HG03139 (cell line): Measurements from ENCODE around the gene GPR87.

Source experiments
- ATAC-seq: cut with Tn5 transposase; IDR thresholded peaks from one replicate; pipeline ENCODE4 v1.9.1; 2021; ENCODE audit not compliant: unreplicated experiment

The GPR87 gene

DNA sequence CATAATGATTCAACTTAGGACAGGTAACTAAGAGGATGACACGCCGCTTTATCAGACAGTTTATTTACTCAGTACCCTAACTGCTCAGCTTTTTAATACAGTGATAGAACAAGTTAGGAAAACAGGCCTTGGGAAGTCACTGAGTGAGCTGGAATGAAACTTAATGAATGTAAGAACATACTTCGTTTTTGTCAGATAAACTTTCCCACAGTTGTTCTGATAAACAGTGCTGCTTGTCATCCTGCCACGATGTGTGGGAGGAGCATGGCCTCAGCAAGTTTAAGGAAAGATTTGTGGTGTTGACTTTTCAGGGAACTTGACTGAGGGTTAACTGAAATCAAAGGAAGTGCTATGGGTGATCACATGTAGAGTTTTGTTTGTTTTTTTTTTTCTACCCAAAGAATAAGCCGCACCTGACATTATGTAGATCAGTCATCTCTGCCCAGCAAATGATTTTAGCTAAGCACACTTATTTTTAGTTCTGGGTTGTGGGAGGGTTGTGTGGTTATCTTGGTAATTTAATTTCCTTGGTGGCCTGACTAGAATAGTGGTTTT, 32.6 kb downstream of the GPR87 start:
- ATAC-seq = no peak

DNA sequence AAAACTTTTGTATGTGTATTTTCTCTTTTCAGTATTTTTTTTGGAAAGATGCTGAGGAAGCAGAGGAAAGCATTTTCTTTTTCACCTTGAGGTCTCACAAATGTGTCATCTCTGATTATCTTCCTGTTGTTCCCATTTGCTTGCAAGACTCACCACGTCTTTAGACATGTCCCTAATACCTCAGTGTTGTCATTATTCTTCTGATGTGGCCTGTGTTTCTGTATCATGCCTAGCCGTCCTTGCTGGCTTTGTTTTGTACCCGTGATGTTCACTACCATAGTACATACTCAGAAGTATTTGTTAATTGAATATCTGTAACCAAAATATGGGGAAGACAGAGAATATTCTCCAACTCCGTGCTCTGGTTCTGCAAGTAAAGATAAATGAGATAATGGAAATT, 33.2 kb downstream of the GPR87 start:
- ATAC-seq = no peak

DNA sequence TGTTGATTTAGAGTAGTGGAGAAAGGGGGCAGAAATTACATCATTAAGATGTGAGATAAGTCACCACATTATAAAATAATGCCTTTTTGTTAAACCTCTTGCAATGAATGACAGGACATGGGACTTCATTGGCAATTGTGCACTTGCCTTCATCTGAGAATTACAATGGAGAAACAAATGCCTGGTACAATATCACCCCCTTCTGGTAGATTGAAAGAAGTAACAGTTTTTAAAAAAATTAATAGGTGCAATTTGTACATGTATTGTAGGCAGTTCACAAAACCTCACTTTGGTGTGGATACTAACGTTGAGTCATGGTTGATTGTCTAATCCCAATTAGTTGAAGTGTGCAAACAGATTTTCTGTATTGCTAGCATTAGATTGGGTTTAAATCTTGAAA, 33.7 kb downstream of the GPR87 start:
- ATAC-seq = no peak

DNA sequence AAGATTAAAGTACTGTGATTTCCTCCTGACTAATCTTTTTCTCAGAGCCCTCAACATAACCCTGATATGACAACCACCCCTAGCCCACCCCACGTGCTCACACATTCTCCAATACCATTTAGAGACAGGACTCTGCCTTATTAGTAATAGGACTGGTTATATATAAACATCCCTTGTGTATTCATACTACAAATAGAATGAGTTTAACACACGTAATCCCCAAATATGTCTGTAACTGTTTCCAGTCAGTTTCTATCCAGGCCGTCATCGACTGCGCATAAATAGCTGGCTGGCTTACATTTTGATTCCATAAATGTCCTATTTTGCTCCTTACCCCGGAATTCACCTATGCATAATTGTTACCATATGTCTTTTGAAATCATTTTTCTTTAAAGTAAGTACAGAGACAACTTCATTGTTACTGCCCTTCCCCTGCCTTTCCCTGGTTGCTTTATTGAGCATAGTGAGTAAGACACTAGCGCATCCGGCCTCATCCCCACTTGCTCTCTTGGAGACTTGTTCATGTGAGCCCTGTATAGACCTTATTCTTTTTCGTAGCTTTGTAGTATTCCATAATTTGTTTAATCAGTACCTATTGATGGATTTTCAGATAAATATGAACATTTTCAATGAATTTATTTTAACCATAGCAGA, 34.8 kb downstream of the GPR87 start:
- ATAC-seq = no peak

DNA sequence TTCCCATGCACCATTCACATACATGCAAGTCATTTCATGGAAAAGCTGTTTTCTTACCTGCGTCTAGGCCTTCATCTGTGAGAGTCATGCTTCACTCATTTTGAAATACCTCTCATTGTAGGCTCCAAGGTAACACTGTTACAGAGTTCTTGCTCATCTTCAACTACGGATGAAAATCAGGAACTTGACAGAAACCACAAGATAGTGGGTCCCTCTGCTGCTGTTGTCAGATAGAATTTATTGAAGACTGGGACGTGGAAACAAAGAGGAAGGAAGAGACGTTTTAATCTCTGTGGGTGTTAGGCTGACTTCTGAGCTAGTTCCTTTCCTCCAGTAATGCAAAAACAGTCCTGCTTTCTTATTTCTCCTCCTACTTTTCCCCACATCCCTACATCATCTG, 38.4 kb downstream of the GPR87 start, which contains the start of gene P2RY14:
Gene P2RY14, minus strand, starts transcription at position 313 of the 400 bp plus-strand sequence. CDS start 64,226 bp downstream, outside the sequence.
- ATAC-seq = no peak

DNA sequence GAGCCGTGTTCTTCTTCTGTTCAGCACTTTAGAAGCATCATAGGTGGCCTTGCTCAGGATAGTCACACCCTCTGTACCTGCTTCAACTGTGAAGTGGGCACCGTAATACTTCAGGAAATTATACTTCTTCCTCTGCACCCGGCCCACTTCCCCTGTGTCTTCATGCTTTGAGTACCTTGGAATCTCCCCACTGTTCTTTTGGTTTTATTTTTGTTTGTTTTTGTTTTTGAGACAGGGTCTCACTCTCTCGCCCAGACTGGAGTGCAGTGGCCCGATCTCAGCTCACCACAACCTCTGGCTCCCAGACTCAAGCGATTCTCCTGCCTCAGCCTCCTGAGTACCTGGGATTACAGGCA, 40.0 kb downstream of the GPR87 start:
- no peak for ATAC-seq

DNA sequence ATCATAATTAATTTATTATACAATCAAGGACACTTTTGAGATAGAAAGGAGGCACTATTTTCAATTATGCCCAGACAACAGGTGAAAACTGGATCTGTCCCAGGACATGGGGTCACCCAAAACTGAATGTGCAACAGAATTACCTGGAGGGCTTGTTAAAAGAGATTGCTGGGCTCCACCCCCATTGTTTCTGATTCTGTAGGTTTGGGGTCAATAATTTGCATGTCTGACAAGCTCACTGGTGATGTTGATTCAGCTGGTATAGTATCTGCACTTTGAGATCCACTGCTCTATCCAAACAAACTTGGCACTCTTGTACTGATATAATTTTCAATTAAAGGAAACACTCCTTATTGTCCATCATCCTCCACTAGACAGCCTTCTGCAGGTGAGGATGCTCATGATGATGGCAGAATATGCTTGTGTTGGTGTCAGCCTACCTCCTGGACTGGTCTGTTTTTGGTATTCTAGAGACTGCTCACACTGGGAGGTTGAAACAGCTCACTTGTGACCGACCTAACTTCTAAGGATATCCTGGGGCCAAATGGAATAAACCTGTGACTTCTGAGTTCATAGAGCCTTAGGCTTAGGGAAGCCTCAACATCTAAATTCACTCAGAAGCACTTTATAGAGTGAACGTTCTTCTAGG, 40.5 kb downstream of the GPR87 start:
- no peak for ATAC-seq

DNA sequence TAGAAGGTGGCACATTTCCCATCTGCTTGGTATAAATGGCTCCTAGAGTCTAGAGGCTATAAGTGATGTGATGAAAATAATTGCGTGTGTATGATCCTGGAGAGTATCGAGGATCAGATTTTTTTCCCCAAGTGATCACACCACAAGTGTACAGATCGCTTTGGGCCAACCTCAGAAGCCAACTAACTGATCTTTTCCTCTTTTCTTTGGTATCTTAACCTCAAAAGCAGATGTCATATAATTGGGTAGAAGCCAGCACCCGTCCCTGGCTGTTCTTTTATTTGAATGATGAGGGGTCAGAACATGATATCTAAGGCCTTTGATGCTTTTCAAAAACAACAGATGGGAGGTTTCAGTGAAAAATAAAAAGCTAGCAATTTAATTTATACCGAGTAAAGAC, 41.5 kb downstream of the GPR87 start:
- ATAC-seq = no peak

DNA sequence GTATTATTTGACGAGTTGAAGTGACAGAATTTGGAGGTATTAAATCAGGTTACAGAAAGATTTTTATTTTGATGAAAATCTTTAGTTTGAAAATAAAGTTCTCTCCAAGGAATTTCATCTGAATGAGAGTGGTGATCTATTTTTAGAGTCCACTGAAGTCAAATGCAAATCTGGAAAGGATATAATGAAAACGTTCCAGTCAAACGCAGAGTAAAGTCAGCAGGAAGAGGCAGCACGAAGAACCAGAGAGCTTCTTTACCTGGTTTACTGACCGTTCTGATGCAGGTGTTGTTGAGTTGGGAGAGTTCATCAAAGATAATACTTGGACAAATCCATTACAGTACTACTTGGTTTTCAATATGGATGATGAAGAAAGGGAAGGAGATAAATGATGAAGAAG, 47.0 kb downstream of the GPR87 start:
- ATAC-seq = no peak

DNA sequence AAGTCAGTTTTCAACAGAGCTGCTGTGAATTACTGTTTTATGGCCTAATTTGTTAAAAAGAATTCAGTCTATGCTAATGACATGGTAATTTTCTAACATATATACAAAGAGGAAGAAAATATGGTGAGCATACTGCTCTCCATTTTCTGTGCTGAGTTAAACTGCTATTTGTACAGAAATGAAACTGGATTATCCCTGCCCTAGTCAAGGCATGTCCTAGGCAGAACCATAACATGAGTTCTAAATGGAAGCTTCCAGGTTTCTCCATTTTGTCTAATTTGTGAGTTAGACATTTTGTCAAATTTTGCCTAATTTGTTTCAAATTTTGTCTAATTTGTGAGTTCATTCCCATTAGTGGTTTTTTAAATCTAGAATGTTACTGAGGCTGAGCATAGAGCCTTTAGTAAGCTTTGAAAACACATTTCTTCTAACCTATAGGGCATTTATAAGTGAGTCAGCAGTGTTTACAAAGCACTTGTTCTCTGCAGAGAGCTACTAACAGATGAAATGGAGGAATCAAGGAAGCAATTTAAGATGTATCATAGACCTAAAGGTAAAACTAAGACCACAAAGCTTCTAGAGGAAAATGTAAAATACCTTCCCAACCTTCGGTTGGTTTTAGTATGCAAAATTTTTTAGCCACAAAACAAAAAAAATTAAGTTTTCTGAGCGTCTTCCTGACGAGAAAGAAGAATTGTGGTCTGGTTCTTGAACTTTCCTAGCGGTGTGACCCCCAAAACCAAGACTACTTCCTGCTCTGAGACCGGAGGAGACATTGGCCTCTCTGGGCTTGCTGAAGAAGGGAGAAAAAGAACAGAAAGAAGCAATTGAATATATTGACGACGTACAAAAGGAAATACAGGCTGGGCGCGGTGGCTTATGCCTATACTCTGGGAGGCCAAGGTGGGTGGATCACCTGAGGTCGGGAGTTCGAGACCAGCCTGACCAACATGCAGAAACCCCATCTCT, 48.1 kb downstream of the GPR87 start:
- peak; percentile 61 for ATAC-seq

DNA sequence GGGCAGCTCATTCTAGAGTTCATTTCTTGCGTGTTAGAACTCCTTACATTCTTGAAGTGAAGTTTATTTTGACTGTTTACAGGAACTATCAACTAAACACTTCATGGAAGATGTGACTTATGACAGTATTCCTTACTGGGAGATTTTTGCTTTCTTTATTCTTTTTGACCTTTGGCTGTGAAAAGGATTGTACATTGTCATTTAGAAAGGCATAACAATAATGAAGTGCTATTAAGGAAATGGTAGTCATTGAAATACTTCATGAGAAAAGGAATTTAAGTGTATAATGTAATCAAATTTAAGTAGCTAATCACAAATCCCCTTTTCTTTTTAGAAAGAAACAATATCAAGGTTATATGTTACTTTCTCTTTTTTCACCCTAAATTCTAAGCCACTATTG, 49.6 kb downstream of the GPR87 start:
- ATAC-seq = no peak

DNA sequence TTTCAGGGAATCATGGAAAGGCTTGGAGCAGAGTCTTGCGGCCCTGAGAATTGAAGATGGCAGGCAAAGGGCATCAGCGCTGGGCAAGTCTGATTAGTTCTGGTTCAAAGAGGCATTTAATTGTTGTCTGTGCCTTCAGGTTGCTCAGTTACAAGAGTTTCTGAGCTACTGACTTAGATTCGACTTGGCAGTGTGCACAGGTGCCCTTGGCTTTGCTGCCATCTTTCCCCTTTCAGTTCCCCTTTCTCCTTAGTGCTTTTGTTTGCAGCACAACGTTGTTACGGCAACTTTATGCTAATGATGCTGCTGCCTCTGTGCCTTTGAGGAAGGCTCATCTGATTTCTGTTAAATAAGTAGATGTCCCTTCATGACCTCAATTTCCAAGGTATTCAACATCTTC, 50.8 kb downstream of the GPR87 start:
- peak; percentile 92 for ATAC-seq

DNA sequence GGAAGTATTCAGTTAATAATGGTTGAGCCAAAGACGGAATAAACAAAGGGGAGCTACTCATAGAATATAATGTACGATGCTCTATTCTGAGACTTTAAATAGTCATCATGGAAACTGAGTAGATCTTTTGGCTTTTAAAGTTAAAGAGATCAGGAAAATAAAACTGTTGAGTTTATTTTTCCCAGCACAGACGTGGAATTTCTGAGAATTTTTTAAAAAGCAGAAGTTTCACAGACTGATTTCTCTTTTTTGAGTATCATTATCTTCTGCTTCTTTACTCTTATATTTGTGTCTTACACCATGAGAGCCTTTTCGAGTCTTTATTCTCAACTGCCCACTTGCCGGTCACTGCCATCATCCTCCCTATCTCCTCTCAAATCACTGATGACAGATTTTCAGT, 51.5 kb downstream of the GPR87 start:
- no peak for ATAC-seq

DNA sequence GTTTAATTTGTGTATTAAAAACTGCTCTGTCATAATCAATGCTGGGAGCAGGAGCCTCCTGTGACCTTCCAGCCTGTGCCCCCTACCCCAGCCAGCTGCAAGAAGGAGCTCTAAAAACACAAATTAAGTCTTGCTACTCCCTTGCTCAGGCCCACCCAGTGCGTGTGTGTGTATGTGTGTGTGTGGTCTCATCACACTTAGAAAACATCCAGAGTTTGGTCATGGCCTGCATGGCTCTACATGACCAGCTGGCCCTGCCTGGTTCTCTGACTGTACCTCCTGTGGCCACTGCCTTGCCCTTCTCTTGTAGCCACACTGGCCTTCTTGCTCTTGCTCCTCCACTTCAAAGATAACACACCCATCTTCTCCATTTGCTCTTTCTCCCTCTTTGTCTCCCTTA, 52.0 kb downstream of the GPR87 start:
- ATAC-seq = no peak

DNA sequence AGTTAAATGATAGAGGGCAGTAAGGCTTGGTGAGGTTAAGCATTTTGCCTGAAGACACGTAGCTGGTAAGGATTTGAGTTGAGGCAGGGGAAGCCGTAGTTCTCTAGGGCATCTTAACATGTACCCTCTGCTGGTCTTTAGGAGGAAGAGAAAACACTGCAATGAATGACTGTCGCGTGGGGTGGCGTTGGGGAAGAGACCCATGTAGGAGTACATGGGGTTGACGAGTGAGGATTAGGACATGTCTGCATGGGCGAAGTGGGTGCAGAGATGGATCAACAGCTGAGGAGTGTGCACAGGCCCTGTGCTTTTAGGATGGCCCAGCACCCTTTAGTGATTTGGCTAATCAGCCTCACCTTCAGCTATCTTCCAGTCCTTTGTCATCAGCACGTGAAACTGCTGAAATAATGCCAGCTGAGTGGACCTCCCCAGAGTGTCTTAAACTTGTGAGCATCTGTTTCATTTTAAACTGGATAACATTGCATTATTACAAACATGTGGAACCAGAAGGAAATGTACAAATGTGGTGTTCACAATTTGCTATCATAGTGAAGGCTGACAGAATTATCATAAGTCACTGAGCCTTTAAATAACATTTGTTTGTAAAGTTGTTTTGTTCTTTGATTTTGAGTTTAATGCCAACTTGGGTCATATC, 53.6 kb downstream of the GPR87 start:
- ATAC-seq = no peak

DNA sequence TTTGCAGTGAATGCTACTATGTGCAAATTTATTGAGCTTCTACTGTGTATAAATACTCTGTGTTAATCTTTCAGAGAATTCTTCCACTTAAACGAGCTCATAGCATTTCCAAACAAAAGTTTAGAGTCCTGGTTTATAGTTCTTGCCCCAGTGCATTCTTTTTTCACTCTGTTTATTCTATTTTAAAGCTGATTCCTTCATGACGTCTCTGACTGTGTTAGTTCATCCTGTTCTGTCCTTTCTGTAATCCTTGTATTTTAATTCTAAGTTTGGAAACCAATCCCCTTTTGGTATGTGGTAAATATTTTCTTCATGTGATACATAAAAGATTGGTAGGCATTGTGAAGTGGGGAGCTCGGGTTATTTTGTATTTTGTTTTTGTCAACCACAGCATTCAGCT, 57.0 kb downstream of the GPR87 start:
- ATAC-seq = no peak

DNA sequence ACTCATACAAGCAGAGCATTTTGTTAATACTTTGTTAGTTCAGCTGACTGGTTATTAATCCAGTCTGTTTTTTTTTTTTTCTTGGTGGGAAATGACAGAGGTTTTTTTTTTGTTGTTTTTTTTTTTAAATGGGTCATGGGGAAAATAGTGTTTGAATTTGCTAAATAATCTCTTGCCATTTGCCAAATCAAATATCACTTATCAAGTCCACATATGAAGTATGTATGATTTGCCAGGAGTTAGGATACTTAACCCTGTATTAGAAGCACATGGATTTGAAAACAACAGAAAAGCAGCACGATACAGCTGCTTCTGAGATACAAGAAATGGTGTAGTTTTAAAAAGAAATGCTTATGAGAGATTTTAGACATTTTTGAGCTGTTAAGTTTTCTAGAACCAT, 59.9 kb downstream of the GPR87 start:
- ATAC-seq = no peak

DNA sequence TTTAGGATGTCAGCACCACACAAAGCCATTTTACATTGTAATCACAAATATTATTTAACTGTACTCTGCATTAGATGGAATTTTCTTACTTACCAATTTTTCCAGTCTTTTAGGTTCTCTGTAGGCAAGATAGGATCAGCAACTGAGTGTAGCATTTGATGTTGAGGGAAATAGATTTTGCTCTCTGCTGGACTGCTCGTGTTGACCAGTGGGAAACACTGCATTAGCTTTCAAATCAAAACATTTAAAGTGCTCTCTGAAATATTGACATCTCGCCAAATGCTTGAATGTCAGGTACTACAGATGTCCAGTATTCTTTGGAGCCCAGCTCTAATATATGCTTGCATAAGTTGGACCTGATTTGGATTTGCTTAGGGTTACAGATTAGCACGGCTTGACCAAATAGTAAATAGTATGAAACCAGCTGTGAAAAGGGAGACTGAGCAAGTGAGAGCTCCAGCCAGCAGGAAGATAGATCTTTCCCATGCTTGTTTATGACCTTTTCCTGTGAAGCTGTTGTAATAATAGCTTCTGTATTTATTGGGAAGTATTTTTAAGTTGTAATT, 67.8 kb downstream of the GPR87 start:
- no peak for ATAC-seq
